Dermis microvascular lymphatic vessel endothelial cell (primary cell): ENCODE data around the gene COL6A6. TPM values are rescaled to one million over a fixed set of nuclear protein-coding genes. Genes with fewer than 3 reads are reported as not detected.

ENCODE experiments used
- DNase-seq, 2 donors: peaks; one replicate each; pipeline versions ENCODE4 v3.0.0 to v3.0.0-alpha.2; 2010; ENCODE audit warnings: low read depth in 2 of 2
- total RNA-seq: library from RNA; depleted of rRNA; stranded (reverse); fragments of >200 nt; gene quantifications from 2 replicates; pipeline ENCODE4 v1.2.1, GENCODE V29; 2014

COL6A6 gene
- total RNA-seq, result not detected in 2 replicates

- DNase-seq, result no peak
Observed at GRCh38 chr3:130516645-130517512, at the start of gene COL6A6. TSS of gene COL6A6 (plus strand) at chr3:130517177. CDS start at chr3:130560365, 43,188 bp downstream.

- no peak for DNase-seq
Observed at GRCh38 chr3:130468311-130468710, 48.7 kb upstream of the COL6A6 start.

GRCh38 chr3:130470126-130470525 lies 46.9 kb upstream of the COL6A6 start:
- no peak for DNase-seq

- DNase-seq, result no peak
Observed at GRCh38 chr3:130473416-130473815, 43.6 kb upstream of the COL6A6 start.

- DNase-seq, result peak in 1 of 2 donors; percentile 1
Observed at GRCh38 chr3:130480736-130481135, 36.2 kb upstream of the COL6A6 start.

GRCh38 chr3:130488288-130488687 lies 28.7 kb upstream of the COL6A6 start:
- no peak for DNase-seq

- no peak for DNase-seq
Observed at GRCh38 chr3:130488769-130489450, 28.1 kb upstream of the COL6A6 start.

GRCh38 chr3:130490241-130490640 lies 26.7 kb upstream of the COL6A6 start:
- DNase-seq, result no peak

- DNase-seq, result no peak
Observed at GRCh38 chr3:130491431-130491830, 25.5 kb upstream of the COL6A6 start.

GRCh38 chr3:130504701-130505100 lies 12.3 kb upstream of the COL6A6 start:
- DNase-seq, result no peak

GRCh38 chr3:130506031-130506430 lies 10.9 kb upstream of the COL6A6 start:
- no peak for DNase-seq

- no peak for DNase-seq
Observed at GRCh38 chr3:130507746-130508145, 9.2 kb upstream of the COL6A6 start.

- DNase-seq, result no peak
Observed at GRCh38 chr3:130509008-130509407, 8.0 kb upstream of the COL6A6 start.

- no peak for DNase-seq
Observed at GRCh38 chr3:130514681-130515080, 2.3 kb upstream of the COL6A6 start.

- DNase-seq, result no peak
Observed at GRCh38 chr3:130515755-130516154, 1.2 kb upstream of the COL6A6 start.

GRCh38 chr3:130517602-130518001 lies 625 bp downstream of the COL6A6 start:
- no peak for DNase-seq

GRCh38 chr3:130519754-130520153 lies 2.8 kb downstream of the COL6A6 start:
- no peak for DNase-seq

GRCh38 chr3:130522399-130522798 lies 5.4 kb downstream of the COL6A6 start:
- no peak for DNase-seq

- no peak for DNase-seq
Observed at GRCh38 chr3:130527426-130527825, 10.4 kb downstream of the COL6A6 start.

- DNase-seq, result no peak
Observed at GRCh38 chr3:130528120-130528519, 11.1 kb downstream of the COL6A6 start.

- DNase-seq, result no peak
Observed at GRCh38 chr3:130529486-130530215, 12.7 kb downstream of the COL6A6 start.

GRCh38 chr3:130533247-130533646 lies 16.3 kb downstream of the COL6A6 start:
- DNase-seq, result no peak
